ENCODE data around the gene PCDH17.

The PCDH17 gene

GRCh38 chr13:57631596-57632275 lies at the start of gene PCDH17:
Gene PCDH17, plus strand, starts transcription at chr13:57631744. Its CDS starts 803 bp downstream, at chr13:57632547.
- DNase-seq (ENCODE audit: low read depth): no peak

GRCh38 chr13:57582032-57582431 lies 49.5 kb upstream of the PCDH17 start:
- no peak for DNase-seq (ENCODE audit: low read depth)

GRCh38 chr13:57583529-57583928 lies 48.0 kb upstream of the PCDH17 start:
- DNase-seq (ENCODE audit: low read depth): no peak

GRCh38 chr13:57588639-57589038 lies 42.9 kb upstream of the PCDH17 start:
- DNase-seq (ENCODE audit: low read depth): no peak

- DNase-seq (ENCODE audit: low read depth): no peak
Observed at GRCh38 chr13:57595775-57596174, 35.8 kb upstream of the PCDH17 start.

- DNase-seq (ENCODE audit: low read depth): no peak
Observed at GRCh38 chr13:57601536-57601935, 30.0 kb upstream of the PCDH17 start.

GRCh38 chr13:57604442-57604841 lies 27.1 kb upstream of the PCDH17 start:
- DNase-seq (ENCODE audit: low read depth): no peak

- DNase-seq (ENCODE audit: low read depth): no peak
Observed at GRCh38 chr13:57611969-57612368, 19.6 kb upstream of the PCDH17 start.

- no peak for DNase-seq (ENCODE audit: low read depth)
Observed at GRCh38 chr13:57612568-57612967, 19.0 kb upstream of the PCDH17 start.

GRCh38 chr13:57624565-57625435 lies 6.7 kb upstream of the PCDH17 start:
- DNase-seq (ENCODE audit: low read depth): no peak

- DNase-seq (ENCODE audit: low read depth): no peak
Observed at GRCh38 chr13:57627663-57628062, 3.9 kb upstream of the PCDH17 start.

- no peak for DNase-seq (ENCODE audit: low read depth)
Observed at GRCh38 chr13:57629391-57629804, 2.1 kb upstream of the PCDH17 start.

- no peak for DNase-seq (ENCODE audit: low read depth)
Observed at GRCh38 chr13:57629821-57630235, 1.7 kb upstream of the PCDH17 start.

- no peak for DNase-seq (ENCODE audit: low read depth)
Observed at GRCh38 chr13:57630661-57631595, 616 bp upstream of the PCDH17 start.

- no peak for DNase-seq (ENCODE audit: low read depth)
Observed at GRCh38 chr13:57632276-57633140, 964 bp downstream of the PCDH17 start.

GRCh38 chr13:57633141-57633949 lies 1.8 kb downstream of the PCDH17 start:
- no peak for DNase-seq (ENCODE audit: low read depth)

- no peak for DNase-seq (ENCODE audit: low read depth)
Observed at GRCh38 chr13:57633950-57634838, 2.6 kb downstream of the PCDH17 start.

- DNase-seq (ENCODE audit: low read depth): no peak
Observed at GRCh38 chr13:57634839-57635165, 3.3 kb downstream of the PCDH17 start.

- no peak for DNase-seq (ENCODE audit: low read depth)
Observed at GRCh38 chr13:57635541-57636085, 4.1 kb downstream of the PCDH17 start.

Measured in activated gamma-delta T cell treated with anti-CD3 and anti-CD28 coated beads, Interleukin-2, amount 50 U/mL, for 16 hours (primary cell).